ENCODE results near the gene RAPGEF6.

Gene RAPGEF6

DNA sequence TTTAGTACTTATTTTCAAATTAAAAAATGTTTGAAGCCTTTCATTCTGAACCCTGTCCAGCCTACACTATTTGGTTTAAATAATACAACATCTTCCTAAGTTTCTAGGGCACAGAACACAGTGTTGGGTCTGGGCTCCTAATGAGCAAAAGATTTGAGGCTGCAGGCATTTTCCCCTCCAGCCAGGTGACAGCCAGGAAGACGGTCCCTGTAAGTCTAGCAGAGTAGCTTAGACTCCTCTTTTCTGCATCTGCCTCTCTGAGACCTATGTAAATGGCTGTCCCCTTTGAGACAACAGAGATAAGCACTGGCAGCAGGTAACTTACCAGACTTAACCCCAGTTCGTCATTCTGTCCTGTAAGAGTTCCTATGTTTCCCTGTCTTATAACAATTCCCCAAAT, 229.4 kb downstream of the RAPGEF6 start:
- TF ChIP-seq TAF1 (IDR thresholded peaks at IDR 0.05; ENCODE audit: borderline replicate concordance, insufficient read depth, low read length) (no peak), SIN3A (IDR thresholded peaks at IDR 0.05; ENCODE audit: borderline replicate concordance, insufficient read depth, low read length) (no peak), FOXP2 (optimal IDR thresholded peaks at IDR 0.05; ENCODE audit: borderline replicate concordance, extremely low read depth, extremely low read length, insufficient read depth) (no peak), POLR2AphosphoS5 (IDR thresholded peaks at IDR 0.05; ENCODE audit: low read depth, low read length) (no peak)
- TF ChIP-seq, protein P1, sequence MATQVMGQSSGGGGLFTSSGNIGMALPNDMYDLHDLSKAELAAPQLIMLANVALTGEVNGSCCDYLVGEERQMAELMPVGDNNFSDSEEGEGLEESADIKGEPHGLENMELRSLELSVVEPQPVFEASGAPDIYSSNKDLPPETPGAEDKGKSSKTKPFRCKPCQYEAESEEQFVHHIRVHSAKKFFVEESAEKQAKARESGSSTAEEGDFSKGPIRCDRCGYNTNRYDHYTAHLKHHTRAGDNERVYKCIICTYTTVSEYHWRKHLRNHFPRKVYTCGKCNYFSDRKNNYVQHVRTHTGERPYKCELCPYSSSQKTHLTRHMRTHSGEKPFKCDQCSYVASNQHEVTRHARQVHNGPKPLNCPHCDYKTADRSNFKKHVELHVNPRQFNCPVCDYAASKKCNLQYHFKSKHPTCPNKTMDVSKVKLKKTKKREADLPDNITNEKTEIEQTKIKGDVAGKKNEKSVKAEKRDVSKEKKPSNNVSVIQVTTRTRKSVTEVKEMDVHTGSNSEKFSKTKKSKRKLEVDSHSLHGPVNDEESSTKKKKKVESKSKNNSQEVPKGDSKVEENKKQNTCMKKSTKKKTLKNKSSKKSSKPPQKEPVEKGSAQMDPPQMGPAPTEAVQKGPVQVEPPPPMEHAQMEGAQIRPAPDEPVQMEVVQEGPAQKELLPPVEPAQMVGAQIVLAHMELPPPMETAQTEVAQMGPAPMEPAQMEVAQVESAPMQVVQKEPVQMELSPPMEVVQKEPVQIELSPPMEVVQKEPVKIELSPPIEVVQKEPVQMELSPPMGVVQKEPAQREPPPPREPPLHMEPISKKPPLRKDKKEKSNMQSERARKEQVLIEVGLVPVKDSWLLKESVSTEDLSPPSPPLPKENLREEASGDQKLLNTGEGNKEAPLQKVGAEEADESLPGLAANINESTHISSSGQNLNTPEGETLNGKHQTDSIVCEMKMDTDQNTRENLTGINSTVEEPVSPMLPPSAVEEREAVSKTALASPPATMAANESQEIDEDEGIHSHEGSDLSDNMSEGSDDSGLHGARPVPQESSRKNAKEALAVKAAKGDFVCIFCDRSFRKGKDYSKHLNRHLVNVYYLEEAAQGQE (IDR thresholded peaks at IDR 0.05; ENCODE audit: insufficient read depth in 1 of 2, low read depth in 2 of 2, low read length in 2 of 2), result no peak

DNA sequence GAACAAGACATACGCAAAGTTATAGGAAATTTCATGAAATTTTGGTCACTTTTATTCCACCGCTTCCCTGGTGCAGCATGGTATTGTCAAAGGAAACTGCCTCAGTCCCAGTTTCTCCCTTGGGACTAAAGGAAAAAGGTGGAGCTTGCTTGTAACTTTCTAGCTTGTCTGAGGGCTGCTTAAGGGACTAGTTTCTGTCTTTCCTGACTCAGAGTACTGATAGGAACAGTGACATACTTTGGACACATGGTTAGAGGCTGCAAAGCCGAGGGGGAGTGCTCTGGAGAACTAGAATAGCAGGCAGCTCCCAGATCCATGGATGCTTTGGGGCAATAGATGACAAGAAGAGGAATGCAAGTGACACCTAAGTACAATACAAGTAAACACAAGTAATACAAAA, 234.4 kb downstream of the RAPGEF6 start:
- TF ChIP-seq TAF1 (IDR thresholded peaks at IDR 0.05; ENCODE audit: borderline replicate concordance, insufficient read depth, low read length), result no peak
- TF ChIP-seq SIN3A (IDR thresholded peaks at IDR 0.05; ENCODE audit: borderline replicate concordance, insufficient read depth, low read length), result no peak
- TF ChIP-seq, protein P1 (IDR thresholded peaks at IDR 0.05; ENCODE audit: insufficient read depth in 1 of 2, low read depth in 2 of 2, low read length in 2 of 2), result no peak
- no peak; the same call in 1 of the 2 replicates for TF ChIP-seq POLR2AphosphoS5 (IDR thresholded peaks at IDR 0.05; ENCODE audit: low read depth, low read length)
- TF ChIP-seq FOXP2 (optimal IDR thresholded peaks at IDR 0.05; ENCODE audit: borderline replicate concordance, extremely low read depth, extremely low read length, insufficient read depth), result no peak

DNA sequence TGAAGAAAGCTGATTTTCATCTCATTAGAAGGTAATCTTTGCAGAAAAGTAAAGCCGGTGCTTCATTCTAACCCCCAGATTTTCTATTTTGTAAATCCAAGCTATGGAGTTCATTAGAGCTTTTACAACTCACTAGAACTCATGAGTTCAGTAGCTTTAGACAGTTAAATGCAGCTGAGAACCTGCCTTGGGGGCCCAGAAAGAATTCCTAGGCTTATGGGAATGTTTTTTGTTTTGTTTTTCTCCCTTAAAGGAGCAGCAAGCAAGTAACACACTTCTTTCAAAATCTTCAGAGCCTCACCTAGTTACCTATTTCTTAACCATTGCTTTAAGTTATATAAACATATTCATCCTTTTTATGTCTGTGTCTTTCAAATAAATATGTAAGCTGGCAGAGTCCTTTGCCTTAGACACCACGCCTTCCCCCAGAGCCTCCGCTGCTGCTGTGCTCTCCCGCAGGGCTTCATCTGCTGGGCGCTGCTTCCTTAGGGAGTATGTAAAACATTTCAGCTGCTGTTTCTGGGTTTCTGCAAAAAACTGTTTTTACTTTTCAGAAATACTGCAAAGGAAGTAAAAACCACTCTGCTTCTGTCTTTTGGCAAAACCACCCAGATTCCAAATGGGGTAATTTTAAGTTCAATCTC, 238.3 kb downstream of the RAPGEF6 start:
- no peak for TF ChIP-seq TAF1 (IDR thresholded peaks at IDR 0.05; ENCODE audit: borderline replicate concordance, insufficient read depth, low read length)
- TF ChIP-seq, protein P1 (IDR thresholded peaks at IDR 0.05; ENCODE audit: insufficient read depth in 1 of 2, low read depth in 2 of 2, low read length in 2 of 2), result no peak
- no peak for TF ChIP-seq POLR2AphosphoS5 (IDR thresholded peaks at IDR 0.05; ENCODE audit: low read depth, low read length)
- no peak for TF ChIP-seq SIN3A (IDR thresholded peaks at IDR 0.05; ENCODE audit: borderline replicate concordance, insufficient read depth, low read length)
- no peak for TF ChIP-seq FOXP2 (optimal IDR thresholded peaks at IDR 0.05; ENCODE audit: borderline replicate concordance, extremely low read depth, extremely low read length, insufficient read depth)

DNA sequence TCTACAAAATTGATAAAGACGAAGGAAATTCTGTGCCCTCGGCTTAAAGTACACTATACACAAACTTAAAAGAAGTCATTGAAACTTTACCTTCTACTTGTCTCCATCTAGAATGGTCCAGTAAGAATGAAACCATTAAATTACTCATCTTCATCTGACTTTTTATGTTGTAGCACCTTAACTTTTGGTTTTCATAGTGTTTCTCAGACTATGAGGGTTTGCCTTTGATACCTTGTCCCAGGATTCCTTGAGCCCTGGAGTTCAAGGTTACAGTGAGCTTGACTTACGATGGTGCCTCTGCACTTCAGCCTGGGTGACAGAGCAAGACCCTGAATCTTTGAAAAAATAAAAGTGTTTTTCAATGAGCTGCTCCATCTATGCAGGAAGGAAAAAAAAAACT, 239.0 kb downstream of the RAPGEF6 start:
- TF ChIP-seq SIN3A (IDR thresholded peaks at IDR 0.05; ENCODE audit: borderline replicate concordance, insufficient read depth, low read length) (no peak), TAF1 (IDR thresholded peaks at IDR 0.05; ENCODE audit: borderline replicate concordance, insufficient read depth, low read length) (no peak), FOXP2 (optimal IDR thresholded peaks at IDR 0.05; ENCODE audit: borderline replicate concordance, extremely low read depth, extremely low read length, insufficient read depth) (no peak), POLR2AphosphoS5 (IDR thresholded peaks at IDR 0.05; ENCODE audit: low read depth, low read length) (no peak)
- TF ChIP-seq, protein P1 (IDR thresholded peaks at IDR 0.05; ENCODE audit: insufficient read depth in 1 of 2, low read depth in 2 of 2, low read length in 2 of 2), result no peak

Measured in PFSK-1 (cell line).